GM10266 (cell line): ENCODE data around the gene TCEA2.

Experiments
- DNase-seq: peaks from one replicate; pipeline ENCODE4 v3.0.0; 2012; ENCODE audit errors: extremely low spot score
- TF ChIP-seq, protein P1 (sequence below): IDR thresholded peaks from 2 replicates; pipeline ENCODE4 v1.5.1; 2012; ENCODE audit warnings: mild to moderate bottlenecking, low read depth; ENCODE audit not compliant: control insufficient read depth, insufficient read depth; ENCODE audit errors: missing control alignments

TCEA2 gene

DNA sequence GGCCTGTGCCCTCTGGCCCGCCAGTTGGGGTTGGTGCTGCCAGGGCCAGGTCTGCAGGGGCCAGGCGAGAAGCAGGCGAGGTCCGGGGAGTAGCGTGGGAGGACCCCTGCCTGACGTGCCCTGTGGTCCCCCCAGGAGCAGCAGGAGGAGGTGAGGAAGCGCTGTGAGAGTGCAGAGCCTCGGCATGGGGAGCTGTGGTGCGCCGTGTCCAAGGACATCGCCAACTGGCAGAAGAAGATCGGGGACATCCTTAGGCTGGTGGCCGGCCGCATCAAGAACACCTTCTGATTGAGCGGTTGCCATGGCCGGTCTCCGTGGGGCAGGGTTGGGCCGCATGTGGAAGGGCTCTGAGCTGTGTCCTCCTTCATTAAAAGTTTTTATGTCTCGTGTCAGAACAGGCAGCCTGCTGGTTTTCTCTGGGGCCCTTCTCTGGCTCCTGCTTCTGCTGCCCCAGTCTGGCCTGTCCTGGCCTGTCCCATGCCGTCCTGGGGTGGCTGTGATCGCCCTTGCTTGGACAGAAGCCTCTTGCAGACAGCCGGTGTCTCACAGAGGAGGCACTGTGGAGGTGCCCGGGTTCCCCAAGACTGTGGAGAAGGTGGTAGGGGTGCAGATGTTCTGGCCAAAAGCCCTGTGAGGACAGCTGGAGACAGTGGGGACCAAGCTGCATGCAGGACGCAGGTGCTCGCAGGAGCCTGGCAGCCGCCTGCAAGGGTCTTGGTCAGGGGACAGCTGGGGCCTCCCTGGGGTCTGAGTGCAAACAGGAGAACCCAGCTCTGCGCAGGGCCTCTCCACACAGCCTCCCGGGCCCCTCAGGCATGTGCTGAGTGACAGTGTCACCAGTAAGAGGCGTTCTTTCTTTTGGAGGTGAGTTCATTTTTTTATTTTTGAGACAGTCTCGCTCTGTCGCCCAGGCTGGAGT, 30.0 kb upstream of the TCEA2 start:
- TF ChIP-seq, protein P1, sequence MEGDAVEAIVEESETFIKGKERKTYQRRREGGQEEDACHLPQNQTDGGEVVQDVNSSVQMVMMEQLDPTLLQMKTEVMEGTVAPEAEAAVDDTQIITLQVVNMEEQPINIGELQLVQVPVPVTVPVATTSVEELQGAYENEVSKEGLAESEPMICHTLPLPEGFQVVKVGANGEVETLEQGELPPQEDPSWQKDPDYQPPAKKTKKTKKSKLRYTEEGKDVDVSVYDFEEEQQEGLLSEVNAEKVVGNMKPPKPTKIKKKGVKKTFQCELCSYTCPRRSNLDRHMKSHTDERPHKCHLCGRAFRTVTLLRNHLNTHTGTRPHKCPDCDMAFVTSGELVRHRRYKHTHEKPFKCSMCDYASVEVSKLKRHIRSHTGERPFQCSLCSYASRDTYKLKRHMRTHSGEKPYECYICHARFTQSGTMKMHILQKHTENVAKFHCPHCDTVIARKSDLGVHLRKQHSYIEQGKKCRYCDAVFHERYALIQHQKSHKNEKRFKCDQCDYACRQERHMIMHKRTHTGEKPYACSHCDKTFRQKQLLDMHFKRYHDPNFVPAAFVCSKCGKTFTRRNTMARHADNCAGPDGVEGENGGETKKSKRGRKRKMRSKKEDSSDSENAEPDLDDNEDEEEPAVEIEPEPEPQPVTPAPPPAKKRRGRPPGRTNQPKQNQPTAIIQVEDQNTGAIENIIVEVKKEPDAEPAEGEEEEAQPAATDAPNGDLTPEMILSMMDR = no peak
- no peak for DNase-seq

DNA sequence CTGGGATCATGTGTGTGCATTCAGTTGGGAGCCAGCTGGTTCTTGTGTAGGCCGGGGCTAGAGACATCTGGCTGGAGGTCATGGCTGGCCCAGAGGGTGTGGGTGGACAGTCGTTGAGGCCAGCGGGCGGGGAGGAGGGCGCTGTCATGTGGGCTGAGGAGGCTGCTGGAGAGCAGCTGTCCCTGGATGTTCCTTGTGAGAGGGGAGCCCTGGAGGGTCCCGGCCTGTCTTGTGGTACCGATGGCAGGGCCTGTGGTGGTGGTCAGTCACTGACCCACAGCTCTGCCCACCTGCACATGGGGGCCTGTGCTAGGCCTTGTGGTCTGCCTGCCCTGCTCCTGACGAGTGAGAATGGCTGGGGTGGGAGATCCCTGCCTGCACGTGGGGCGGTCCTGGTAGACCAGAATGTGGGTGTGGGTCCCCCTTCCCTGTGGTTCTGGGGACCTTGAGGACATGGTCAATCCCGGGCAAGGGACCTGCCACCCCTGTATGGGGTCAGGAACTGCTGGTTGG, 29.0 kb upstream of the TCEA2 start:
- no peak for DNase-seq
- TF ChIP-seq, protein P1 = no peak

DNA sequence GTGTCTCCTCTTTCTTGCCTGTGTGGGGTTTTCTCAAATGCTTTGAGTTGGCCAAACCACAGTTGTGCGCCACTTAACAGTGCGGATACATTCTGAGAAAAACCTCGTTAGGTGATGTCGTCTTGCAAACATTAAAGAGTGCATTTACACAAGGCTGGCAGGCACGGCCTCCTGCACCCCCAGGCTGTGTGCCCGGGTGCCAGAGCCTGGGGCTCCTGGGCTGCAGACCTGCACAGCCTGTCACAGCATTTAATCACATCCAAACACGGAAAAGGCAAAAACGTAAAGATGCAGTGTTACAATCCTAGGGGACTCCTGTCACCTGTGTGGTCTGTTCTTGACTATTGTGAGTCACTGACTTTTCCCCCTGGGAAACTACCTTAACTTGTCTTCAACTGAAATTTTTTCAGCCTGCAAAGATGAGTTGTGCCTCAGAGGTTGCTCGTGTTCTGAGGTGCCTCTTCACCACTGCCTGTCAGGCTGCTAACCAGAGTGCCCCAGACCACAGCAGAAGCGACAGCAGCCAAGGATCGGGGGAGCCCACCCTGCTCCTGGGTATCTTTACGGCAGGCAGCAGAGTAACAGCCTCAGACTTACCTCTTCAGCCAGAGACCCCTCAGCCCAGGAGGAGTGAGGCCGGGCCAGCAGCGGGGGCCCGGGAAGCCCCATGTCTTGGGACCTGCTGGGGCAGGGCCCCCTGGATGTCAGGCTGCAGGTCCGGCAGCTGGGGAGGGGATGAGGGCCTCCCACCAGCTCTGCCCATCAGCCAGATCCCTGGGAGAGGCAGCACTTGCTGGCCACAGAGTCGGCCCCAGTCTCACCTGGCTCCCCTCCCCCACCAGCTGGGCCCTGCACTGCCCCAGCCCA, 27.7 kb upstream of the TCEA2 start:
- TF ChIP-seq, protein P1 = no peak
- DNase-seq = no peak

DNA sequence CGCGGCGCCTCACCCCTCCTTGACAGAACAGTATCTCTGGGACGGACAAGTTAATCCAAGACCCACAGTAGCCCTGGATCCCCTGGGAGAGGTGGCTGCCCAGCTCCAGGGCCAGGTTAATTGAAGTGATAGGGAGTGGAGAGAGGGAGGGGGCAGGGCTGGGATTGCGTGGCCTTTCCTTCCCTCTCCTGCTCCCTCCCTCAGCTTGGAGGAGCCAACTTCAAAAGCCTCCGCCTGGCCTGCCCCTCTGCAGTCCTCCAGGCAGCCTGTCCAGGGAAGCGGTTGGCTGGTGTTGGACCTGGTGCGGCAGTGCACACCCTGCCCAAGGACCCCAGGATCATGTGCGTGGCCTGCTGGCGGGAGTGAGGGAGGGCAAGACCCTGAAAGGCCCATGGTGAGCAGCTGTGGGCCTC, 27.1 kb upstream of the TCEA2 start, which contains the start of gene C20orf204:
TSS of gene C20orf204 (plus strand) at position 250 of the 413 bp plus-strand sequence. CDS start at position 392, 142 bp downstream.
- DNase-seq = no peak
- TF ChIP-seq, protein P1 = no peak

DNA sequence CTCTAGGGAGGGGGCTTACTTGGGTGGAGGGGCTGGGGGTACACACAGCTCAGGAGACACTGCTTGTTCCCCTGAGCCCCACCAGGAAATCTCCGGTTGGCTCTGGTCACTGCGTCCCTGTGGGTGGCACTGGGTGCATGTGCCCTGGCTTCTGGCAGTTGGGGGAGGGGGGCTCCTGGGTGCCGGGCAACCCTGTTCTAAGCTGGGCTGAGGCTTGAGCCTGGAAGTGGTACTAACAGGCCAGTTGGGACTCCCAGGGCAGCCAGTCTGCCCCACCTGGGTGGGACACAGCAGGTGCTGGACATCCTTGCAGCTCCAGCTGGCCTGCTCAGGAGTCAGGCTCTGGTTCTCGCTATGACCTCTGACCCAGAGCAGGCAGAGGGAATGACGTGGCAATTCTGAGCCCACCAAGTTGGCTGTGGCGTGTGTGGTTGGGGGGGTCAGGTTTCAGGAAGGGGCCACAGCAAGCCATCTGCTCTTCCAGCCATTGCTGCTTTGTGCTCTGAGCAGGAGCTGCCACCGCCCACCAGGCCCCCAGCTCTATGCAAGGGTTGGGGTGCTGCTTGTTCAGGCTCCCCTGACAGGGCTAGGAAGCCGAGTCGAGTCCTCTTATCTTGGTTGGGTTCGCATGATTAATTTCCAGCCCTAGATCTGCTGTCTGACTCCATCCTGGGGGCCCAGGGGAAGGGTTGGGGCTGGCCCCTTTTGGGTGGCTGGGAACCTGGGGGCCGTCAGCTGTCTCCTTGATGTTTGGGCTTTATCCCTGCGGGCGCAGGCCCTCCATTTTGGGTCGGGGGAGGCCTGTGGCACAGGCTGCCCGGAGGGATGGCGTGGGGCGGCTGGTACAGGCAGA, 26.4 kb upstream of the TCEA2 start:
- DNase-seq = no peak
- TF ChIP-seq, protein P1 = no peak

DNA sequence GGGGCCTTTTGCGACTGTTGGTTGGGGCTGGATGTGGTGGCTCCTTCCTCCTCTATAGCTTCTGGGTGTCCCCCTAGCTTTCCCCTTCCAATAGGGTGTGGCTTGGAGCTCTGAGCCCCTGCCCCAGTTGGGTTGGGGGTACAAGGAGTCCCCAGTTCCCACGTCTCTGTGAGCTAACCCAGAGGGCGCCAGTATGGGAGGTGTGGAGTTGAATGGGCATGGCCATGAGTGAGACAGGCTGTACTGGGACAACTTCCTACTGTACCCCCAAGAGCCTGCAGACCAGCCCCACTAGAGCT, 25.9 kb upstream of the TCEA2 start:
- DNase-seq = no peak
- TF ChIP-seq, protein P1 = no peak
